HUES64 (cell line): ENCODE results near the gene ZCCHC24.
"Not testable (repeated sequence)": the region's sequence is repeated elsewhere in the genome, so short reads cannot be mapped to it uniquely, and the experiment has no call there.

Experiments
- H3K27ac ChIP-seq: 2 replicates; pipeline ENCODE4 v1.7.0; 2013; ENCODE audit warnings: low read depth, low read length, inconsistent platforms
- H3K27me3 ChIP-seq: 2 replicates; pipeline ENCODE4 v1.6.1; 2013; ENCODE audit warnings: mild to moderate bottlenecking, low read length; ENCODE audit not compliant: insufficient read depth
- H3K36me3 ChIP-seq: 2 replicates; pipeline ENCODE4 v1.6.1; 2013; ENCODE audit warnings: mild to moderate bottlenecking, low read length; ENCODE audit not compliant: insufficient read depth
- H3K4me1 ChIP-seq: 2 replicates; pipeline ENCODE4 v1.6.1; 2013; ENCODE audit warnings: mild to moderate bottlenecking, low read length, moderate library complexity; ENCODE audit not compliant: insufficient read depth
- H3K4me3 ChIP-seq: 2 replicates; pipeline ENCODE4 v1.5.1; 2013; ENCODE audit warnings: mild to moderate bottlenecking, low read length, moderate library complexity
- H3K9ac ChIP-seq: 2 replicates; pipeline ENCODE4 v1.6.1; 2013; ENCODE audit warnings: mild to moderate bottlenecking, low read depth, low read length
- H3K9me3 ChIP-seq: 2 replicates; pipeline ENCODE4 v1.6.1; 2013; ENCODE audit warnings: low read depth, low read length; ENCODE audit not compliant: insufficient read depth
- WGBS: fragments of 150-250, 120-280 bp; methylation state at CpG from one replicate; pipeline ENCODE4 v1.1.7; 2013; ENCODE audit warnings: missing lambda C conversion rate; 5-methylcytosine and 5-hydroxymethylcytosine counted together

Gene ZCCHC24

DNA sequence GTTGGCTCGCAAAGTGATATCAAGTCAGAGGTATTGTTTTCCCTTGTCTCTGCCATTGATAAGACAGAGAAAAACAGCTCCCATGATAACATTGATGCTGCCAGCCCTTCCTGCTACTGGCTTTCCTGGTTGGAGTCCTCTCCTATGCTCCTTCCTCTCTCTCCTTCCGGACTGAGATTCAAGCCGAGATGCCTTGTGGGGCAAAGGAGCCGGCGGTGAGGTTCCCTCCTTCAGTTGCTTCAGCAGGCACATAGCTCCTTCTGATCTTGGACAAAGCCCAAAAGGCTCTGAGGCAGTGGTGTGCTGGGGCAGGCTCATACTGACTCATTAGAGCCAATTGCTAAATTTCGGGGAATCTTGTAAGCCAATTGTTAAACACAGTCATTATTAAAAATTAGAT is 8.8 kb upstream of the ZCCHC24 start:
- H3K36me3 ChIP-seq, result no peaks in the 10 kb centered on the region
- no peak overlapping the region for H3K9ac ChIP-seq
- no peak overlapping the region for H3K4me3 ChIP-seq
- no peaks in the 10 kb centered on the region for H3K9me3 ChIP-seq
- WGBS, result 94% methylated on average over 5 of the region's 6 CpGs
- H3K27ac ChIP-seq, result no peak overlapping the region
- H3K27me3 ChIP-seq, result no peaks in the 10 kb centered on the region; the same call in 1 of the 2 replicates
- no peaks in the 10 kb centered on the region; the same call in 1 of the 2 replicates for H3K4me1 ChIP-seq

DNA sequence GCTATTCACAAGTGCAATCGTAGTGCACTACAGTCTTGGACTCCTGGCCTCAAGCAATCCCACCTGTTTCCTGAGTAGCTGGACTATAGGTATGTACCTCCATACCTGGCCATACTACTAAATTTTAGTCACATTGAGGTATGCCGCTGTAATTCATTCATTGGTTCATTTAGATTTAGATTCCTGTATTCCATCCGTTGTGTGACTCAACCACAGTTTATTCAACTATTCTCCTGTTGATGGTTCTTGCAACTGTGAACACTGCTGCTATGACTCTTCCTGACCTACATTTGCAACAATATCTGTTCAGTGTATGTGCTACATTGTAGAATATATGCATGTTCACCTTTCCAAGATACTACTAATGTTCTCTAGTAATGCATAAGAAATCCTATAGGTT is 8.0 kb upstream of the ZCCHC24 start:
- Histone ChIP-seq H3K9ac (no peak overlapping the region), H3K4me3 (no peak overlapping the region), H3K27me3 (peaks cover 2% of the 10 kb centered on the region), H3K9me3 (no peaks in the 10 kb centered on the region), H3K27ac (no peak overlapping the region), H3K4me1 (no peaks in the 10 kb centered on the region; the same call in 1 of the 2 replicates), H3K36me3 (no peaks in the 10 kb centered on the region)
- 92% methylated on average over 3 of the region's 3 CpGs for WGBS

- Histone ChIP-seq H3K9ac (no peak overlapping the region), H3K27me3 (peaks cover 14% of the 10 kb centered on the region), H3K9me3 (no peaks in the 10 kb centered on the region), H3K36me3 (no peaks in the 10 kb centered on the region), H3K27ac (no peak overlapping the region), H3K4me1 (no peaks in the 10 kb centered on the region; the same call in 1 of the 2 replicates), H3K4me3 (no peak overlapping the region)
- 66% methylated on average over 8 of the region's 9 CpGs for WGBS
Observed at GRCh38 chr10:79452174-79452611, 6.8 kb upstream of the ZCCHC24 start.

- no peak overlapping the region for H3K27ac ChIP-seq
- peaks cover 23% of the 10 kb centered on the region for H3K27me3 ChIP-seq
- WGBS, result 96% methylated on average over 14 of the region's 14 CpGs
- peaks cover 4% of the 10 kb centered on the region for H3K4me1 ChIP-seq
- no peaks in the 10 kb centered on the region for H3K36me3 ChIP-seq
- no peak overlapping the region for H3K9ac ChIP-seq
- no peaks in the 10 kb centered on the region for H3K9me3 ChIP-seq
- H3K4me3 ChIP-seq, result no peak overlapping the region
Observed at GRCh38 chr10:79451046-79451699, 5.7 kb upstream of the ZCCHC24 start.

GRCh38 chr10:79449181-79450146 is 4.0 kb upstream of the ZCCHC24 start:
- Histone ChIP-seq H3K27me3 (peaks cover 23% of the 10 kb centered on the region), H3K4me1 (peaks cover 4% of the 10 kb centered on the region), H3K27ac (no peak overlapping the region), H3K9ac (no peak overlapping the region), H3K36me3 (no peaks in the 10 kb centered on the region), H3K9me3 (no peaks in the 10 kb centered on the region), H3K4me3 (no peak overlapping the region)
- WGBS, result 71% methylated on average over 5 of the region's 5 CpGs

- H3K9me3 ChIP-seq, result no peaks in the 10 kb centered on the region
- WGBS, result 93% methylated on average over 2 of the region's 2 CpGs
- peaks cover 29% of the 10 kb centered on the region for H3K27me3 ChIP-seq
- peaks cover 11% of the 10 kb centered on the region for H3K4me1 ChIP-seq
- H3K36me3 ChIP-seq, result no peaks in the 10 kb centered on the region
- H3K4me3 ChIP-seq, result no peak overlapping the region
- H3K9ac ChIP-seq, result no peak overlapping the region
- H3K27ac ChIP-seq, result no peak overlapping the region
Observed at GRCh38 chr10:79448732-79449049, 3.3 kb upstream of the ZCCHC24 start.

DNA sequence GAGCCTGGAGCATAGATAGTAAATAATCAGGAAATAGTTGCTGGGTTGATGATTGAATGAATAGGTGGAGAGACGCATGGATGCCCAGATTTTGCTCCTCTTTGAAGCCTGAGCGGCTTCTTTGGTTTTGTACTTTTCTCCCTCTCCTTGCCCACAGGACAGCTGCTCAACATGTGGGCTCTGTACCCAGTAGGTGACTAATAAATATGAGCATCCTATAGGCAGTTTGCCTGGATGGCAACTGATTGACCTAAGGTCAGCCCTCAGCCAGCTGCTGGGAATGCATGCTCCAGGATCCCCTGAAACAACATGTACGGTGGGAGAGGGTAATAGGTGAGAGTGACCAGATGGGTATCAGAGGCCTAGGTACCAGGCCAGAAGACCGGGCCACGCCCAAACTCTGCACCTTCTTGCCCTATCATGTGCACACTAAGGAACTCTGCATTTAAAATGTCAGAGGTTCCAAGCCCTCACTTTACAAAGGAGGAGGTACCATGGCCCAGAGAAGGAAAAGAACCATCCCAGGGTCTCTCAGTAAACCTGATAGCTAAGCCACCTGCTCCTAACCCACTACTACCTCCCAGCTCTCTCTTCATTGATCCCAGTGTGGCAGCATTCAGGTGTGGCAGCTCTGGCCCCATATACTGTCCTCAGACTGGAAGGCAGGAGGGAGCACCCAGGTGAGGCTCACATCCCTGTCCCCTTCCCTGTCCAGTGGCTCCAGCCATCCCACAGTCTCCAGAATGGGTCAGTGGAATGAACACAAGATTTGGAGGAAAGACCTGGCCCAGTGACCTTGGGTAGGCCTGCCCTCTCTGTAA is 2.7 kb upstream of the ZCCHC24 start:
- no peaks in the 10 kb centered on the region for H3K36me3 ChIP-seq
- no peak overlapping the region for H3K9ac ChIP-seq
- no peak overlapping the region for H3K4me3 ChIP-seq
- H3K4me1 ChIP-seq, result peaks cover 11% of the 10 kb centered on the region
- H3K27me3 ChIP-seq, result peaks cover 34% of the 10 kb centered on the region
- H3K27ac ChIP-seq, result no peak overlapping the region
- H3K9me3 ChIP-seq, result no peaks in the 10 kb centered on the region
- 96% methylated on average over 5 of the region's 5 CpGs for WGBS

- 90% methylated on average over 6 of the region's 6 CpGs for WGBS
- not testable (repeated sequence) for H3K4me3 ChIP-seq, H3K9ac ChIP-seq, H3K27ac ChIP-seq, H3K36me3 ChIP-seq, H3K9me3 ChIP-seq
- H3K4me1 ChIP-seq, result peaks cover 11% of the 10 kb centered on the region
- H3K27me3 ChIP-seq, result peaks cover 38% of the 10 kb centered on the region
Observed at GRCh38 chr10:79447249-79447648, 1.8 kb upstream of the ZCCHC24 start.

- no peak overlapping the region for H3K27ac ChIP-seq
- no peaks in the 10 kb centered on the region for H3K9me3 ChIP-seq
- 21% methylated on average over 16 of the region's 16 CpGs for WGBS
- peaks cover 38% of the 10 kb centered on the region for H3K27me3 ChIP-seq
- peak overlapping the region; percentile 75 for H3K4me3 ChIP-seq
- H3K4me1 ChIP-seq, result peaks cover 11% of the 10 kb centered on the region
- no peaks in the 10 kb centered on the region for H3K36me3 ChIP-seq
- no peak overlapping the region for H3K9ac ChIP-seq
Observed at GRCh38 chr10:79446758-79447084, 1.3 kb upstream of the ZCCHC24 start.

GRCh38 chr10:79445977-79446757 is 743 bp upstream of the ZCCHC24 start:
- H3K4me3 ChIP-seq, result peak overlapping the region; percentile 75
- H3K27me3 ChIP-seq, result peaks cover 38% of the 10 kb centered on the region
- H3K4me1 ChIP-seq, result peaks cover 11% of the 10 kb centered on the region
- no peaks in the 10 kb centered on the region for H3K36me3 ChIP-seq
- no peaks in the 10 kb centered on the region for H3K9me3 ChIP-seq
- under 1% methylated on average over 38 of the region's 43 CpGs for WGBS
- H3K9ac ChIP-seq, result peak overlapping the region; percentile 53
- H3K27ac ChIP-seq, result no peak overlapping the region
